MM.1S (cell line): ENCODE data around the gene DDIT3.
"Not testable (repeated sequence)": the region's sequence is repeated elsewhere in the genome, so short reads cannot be mapped to it uniquely, and the experiment has no call there.

Experiments used
- DNase-seq: peaks from one replicate; pipeline ENCODE4 v3.0.0-alpha.2; 2015
- H2AFZ ChIP-seq: fragments of 300-600 bp; sonication (generic); 2 replicates; pipeline ENCODE4 v1.6.0; 2016; ENCODE audit warnings: antibody characterized with exemption, low read length
- H3F3A ChIP-seq: fragments of 300-600 bp; sonication (generic); 2 replicates; pipeline ENCODE4 v1.6.1; 2016; ENCODE audit warnings: mild to moderate bottlenecking, antibody characterized with exemption, low read length, moderate library complexity, mixed read lengths; ENCODE audit not compliant: insufficient read depth
- H3K27ac ChIP-seq: fragments of 300-600 bp; sonication (generic); 2 replicates; pipeline ENCODE4 v1.5.1; 2016; ENCODE audit warnings: mild to moderate bottlenecking, low read length
- H3K27me3 ChIP-seq: fragments of 300-600 bp; sonication (generic); replicated peaks from 2 replicates; pipeline ENCODE4 v1.6.0; 2016; ENCODE audit warnings: low read length; ENCODE audit not compliant: insufficient read depth
- H3K36me3 ChIP-seq: fragments of 300-600 bp; sonication (generic); replicated peaks from 2 replicates; pipeline ENCODE4 v1.6.1; 2016; ENCODE audit warnings: mild to moderate bottlenecking, low read length, mixed read lengths; ENCODE audit not compliant: insufficient read depth
- H3K4me1 ChIP-seq: fragments of 300-600 bp; sonication (generic); 2 replicates; pipeline ENCODE4 v1.6.1; 2016; ENCODE audit warnings: low read length, mixed read lengths
- H3K4me2 ChIP-seq: fragments of 300-600 bp; sonication (generic); 2 replicates; pipeline ENCODE4 v1.6.0; 2016; ENCODE audit warnings: low read depth, low read length
- H3K4me3 ChIP-seq: fragments of 300-600 bp; sonication (generic); 2 replicates; pipeline ENCODE4 v1.5.1; 2016; ENCODE audit warnings: low read length, mixed read lengths
- H3K79me2 ChIP-seq: fragments of 300-600 bp; sonication (generic); 2 replicates; pipeline ENCODE4 v1.6.1; 2016; ENCODE audit warnings: mixed run types, low read length, mixed read lengths
- H3K9ac ChIP-seq: fragments of 300-600 bp; sonication (generic); 2 replicates; pipeline ENCODE4 v1.6.1; 2016; ENCODE audit warnings: low read length, mixed read lengths
- H3K9me2 ChIP-seq: fragments of 300-600 bp; sonication (generic); replicated peaks from 2 replicates; pipeline ENCODE4 v1.6.1; 2016; ENCODE audit warnings: mild to moderate bottlenecking, low read length, mixed read lengths; ENCODE audit not compliant: insufficient read depth
- H3K9me3 ChIP-seq: fragments of 300-600 bp; sonication (generic); replicated peaks from 2 replicates; pipeline ENCODE4 v1.6.1; 2016; ENCODE audit warnings: mild to moderate bottlenecking, low read length, mixed read lengths; ENCODE audit not compliant: insufficient read depth
- H4K20me1 ChIP-seq: fragments of 300-600 bp; sonication (generic); 2 replicates; pipeline ENCODE4 v1.6.1; 2016; ENCODE audit warnings: mild to moderate bottlenecking, low read length, moderate library complexity, mixed read lengths; ENCODE audit not compliant: insufficient read depth
- CTCF ChIP-seq: fragments of 300-600 bp; sonication (generic); IDR thresholded peaks from 2 replicates; pipeline ENCODE4 v1.5.1; 2016; ENCODE audit warnings: antibody characterized with exemption, low read length, mixed read lengths
- EZH2 ChIP-seq: fragments of 300-600 bp; sonication (generic); optimal IDR thresholded peaks from 2 replicates; pipeline ENCODE3; 2017; ENCODE audit warnings: low read depth, mild to moderate bottlenecking, antibody characterized with exemption, low read length, mixed read lengths
- EZH2phosphoT487 ChIP-seq: fragments of 300-600 bp; sonication (generic); IDR thresholded peaks from 2 replicates; pipeline ENCODE4 v1.6.1; 2018; ENCODE audit warnings: antibody characterized with exemption, low read length

The DDIT3 gene

GRCh38 chr12:57564178-57564740, 43.9 kb upstream of the DDIT3 start:
- H3K79me2 ChIP-seq, result no peaks in the 10 kb centered on the region
- no peak overlapping the region for H3K9ac ChIP-seq
- no peak for DNase-seq
- H3F3A ChIP-seq, result no peaks in the 10 kb centered on the region
- TF ChIP-seq CTCF, result no peak
- no peak overlapping the region for H2AFZ ChIP-seq
- H4K20me1 ChIP-seq, result no peaks in the 10 kb centered on the region
- no peaks in the 10 kb centered on the region for H3K4me1 ChIP-seq
- H3K27ac ChIP-seq, result no peak overlapping the region
- no peak overlapping the region for H3K4me3 ChIP-seq
- no peak overlapping the region for H3K4me2 ChIP-seq
- H3K27me3 ChIP-seq, result 0 out of 2 replicates have a peak, but pooled peaks cover 3% of the 10 kb centered on the region
- H3K9me2 ChIP-seq, result no peaks in the 10 kb centered on the region
- no peaks in the 10 kb centered on the region for H3K36me3 ChIP-seq
- no peaks in the 10 kb centered on the region for H3K9me3 ChIP-seq

GRCh38 chr12:57563358-57563757, 43.0 kb upstream of the DDIT3 start:
- Histone ChIP-seq H3K4me2 (no peak overlapping the region), H2AFZ (no peak overlapping the region), H3K9me3 (no peaks in the 10 kb centered on the region), H4K20me1 (no peaks in the 10 kb centered on the region), H3F3A (no peaks in the 10 kb centered on the region), H3K4me1 (no peaks in the 10 kb centered on the region), H3K27me3 (0 out of 2 replicates have a peak, but pooled peaks cover 3% of the 10 kb centered on the region), H3K79me2 (no peaks in the 10 kb centered on the region), H3K9ac (no peak overlapping the region), H3K9me2 (no peaks in the 10 kb centered on the region), H3K4me3 (no peak overlapping the region), H3K36me3 (no peaks in the 10 kb centered on the region), H3K27ac (no peak overlapping the region)
- no peak for TF ChIP-seq CTCF
- TF ChIP-seq EZH2phosphoT487, result no peak
- no peak for TF ChIP-seq EZH2
- DNase-seq, result no peak

- not testable (repeated sequence) for H3K4me2 ChIP-seq, H3F3A ChIP-seq, H3K4me3 ChIP-seq, H3K27ac ChIP-seq, H3K9me3 ChIP-seq, H3K79me2 ChIP-seq, H3K9ac ChIP-seq, H4K20me1 ChIP-seq, H3K36me3 ChIP-seq, H2AFZ ChIP-seq, DNase-seq, H3K27me3 ChIP-seq, H3K4me1 ChIP-seq, H3K9me2 ChIP-seq
Observed at GRCh38 chr12:57561117-57561516, 40.8 kb upstream of the DDIT3 start.

- H3K36me3 ChIP-seq, result no peaks in the 10 kb centered on the region
- no peak overlapping the region for H3K4me3 ChIP-seq
- H3K4me1 ChIP-seq, result no peaks in the 10 kb centered on the region
- H4K20me1 ChIP-seq, result no peaks in the 10 kb centered on the region
- no peaks in the 10 kb centered on the region for H3K79me2 ChIP-seq
- no peak overlapping the region for H2AFZ ChIP-seq
- no peaks in the 10 kb centered on the region for H3F3A ChIP-seq
- TF ChIP-seq EZH2 (no peak), EZH2phosphoT487 (no peak), CTCF (no peak)
- H3K9me3 ChIP-seq, result no peaks in the 10 kb centered on the region
- H3K27ac ChIP-seq, result no peak overlapping the region
- no peak for DNase-seq
- no peak overlapping the region for H3K9ac ChIP-seq
- H3K27me3 ChIP-seq, result 0 out of 2 replicates have a peak, but pooled peaks cover 3% of the 10 kb centered on the region
- H3K9me2 ChIP-seq, result no peaks in the 10 kb centered on the region
- no peak overlapping the region for H3K4me2 ChIP-seq
Observed at GRCh38 chr12:57560516-57560915, 40.2 kb upstream of the DDIT3 start.
